HCT116 (cell line): ENCODE data around the gene WFDC13. TPM values are rescaled to one million over a fixed set of nuclear protein-coding genes. Genes with fewer than 3 reads are reported as not detected.

Source experiments
- ATAC-seq: fragments of 200-7000 bp; cut with Tn5 transposase; 2 replicates; pipeline ENCODE4 v1.9.1; 2020; ENCODE audit warnings: mild to moderate bottlenecking, moderate library complexity
- BruUV-seq: library from RNA; stranded (reverse); fragments of 400-500 nt; replicated peaks from 2 replicates; lab custom pipeline; 2021; lab: Mats Ljungman, UMichigan
- CTCF ChIA-PET: fragments of 300-600 bp; sonication (Branson Sonifier 250); formaldehyde crosslinking; loops from one replicate; lab custom pipeline; 2021; ENCODE audit warnings: antibody characterized with exemption; lab: Charles Lee
- POLR2A ChIA-PET: fragments of 300-600, 350-600 bp; sonication (Branson Sonifier 250); formaldehyde crosslinking; loops from one replicate; lab custom pipeline; 2021; ENCODE audit warnings: antibody characterized with exemption; lab: Charles Lee
- RAD21 ChIA-PET, 2 experiments: fragments of 300-600 bp; sonication (Branson Sonifier 250); formaldehyde crosslinking; loops; one replicate each; lab custom pipeline; 2023; ENCODE audit warnings: low total read pairs in 2 of 2; ENCODE audit not compliant: uncharacterized antibody in 2 of 2, unreplicated experiment in 2 of 2, low non-redundant PET in 1 of 2; lab: Charles Lee
- DNase-seq: peaks from one replicate; pipeline ENCODE4 v3.0.0-alpha.2; 2010; ENCODE audit warnings: low read depth, low spot score
- H2AFZ ChIP-seq: fragments of 200-600 bp; shearing (Covaris generic), sonication (generic); 2 replicates; pipeline ENCODE4 v1.6.1; 2017; ENCODE audit warnings: low read depth, mixed run types, mixed read lengths, antibody characterized with exemption, low read length; ENCODE audit not compliant: poor library complexity, severe bottlenecking
- H3K27ac ChIP-seq: 2 replicates; pipeline ENCODE4 v1.5.1; 2012; ENCODE audit warnings: low read depth, low read length
- H3K27me3 ChIP-seq: fragments of 200-600 bp; sonication (generic); 2 replicates; pipeline ENCODE4 v1.6.1; 2016; ENCODE audit warnings: mixed run types, low read length, mixed read lengths; ENCODE audit not compliant: insufficient read depth
- H3K36me3 ChIP-seq, 2 experiments: fragments of 200-500 bp in 1 of 2; fragments of 200-600 bp in 1 of 2; sonication (Bioruptor generic) in 1 of 2; sonication (generic) in 1 of 2; 2 replicates each; pipeline versions ENCODE4 v1.5.1 to v1.6.1; 2014 to 2016; ENCODE audit warnings: low read length in 2 of 2, inconsistent platforms in 1 of 2, mixed read lengths in 1 of 2, mixed run types in 1 of 2; ENCODE audit not compliant: insufficient read depth in 2 of 2, control insufficient read depth in 1 of 2
- H3K4me1 ChIP-seq, 2 experiments: fragments of 200-600 bp in 1 of 2; sonication (generic) in 1 of 2; 2 replicates each; pipeline versions ENCODE4 v1.5.1 to v1.6.1; 2012 to 2017; ENCODE audit warnings: low read length in 2 of 2, inconsistent platforms in 1 of 2, mild to moderate bottlenecking in 1 of 2, mixed read lengths in 1 of 2, mixed run types in 1 of 2, moderate library complexity in 1 of 2; ENCODE audit not compliant: insufficient read depth in 2 of 2, control insufficient read depth in 1 of 2
- H3K4me2 ChIP-seq: fragments of 200-600 bp; sonication (generic); 2 replicates; pipeline ENCODE4 v1.6.1; 2017; ENCODE audit warnings: mixed run types, low read length, mixed read lengths
- H3K4me3 ChIP-seq, 2 experiments: fragments of 200-600 bp in 1 of 2; sonication (generic) in 1 of 2; replicated peaks in 1 of 2; 2 replicates each; pipeline ENCODE4 v1.5.1; 2011 to 2016; ENCODE audit warnings: low read length in 2 of 2, control low read depth in 1 of 2, low read depth in 1 of 2, mild to moderate bottlenecking in 1 of 2, mixed read lengths in 1 of 2, mixed run types in 1 of 2
- H3K79me2 ChIP-seq: fragments of 200-600 bp; sonication (generic); 2 replicates; pipeline ENCODE4 v1.6.1; 2017; ENCODE audit warnings: mild to moderate bottlenecking, mixed run types, low read length, moderate library complexity, mixed read lengths; ENCODE audit not compliant: insufficient read depth
- H3K9ac ChIP-seq: fragments of 200-600 bp; sonication (generic); 2 replicates; pipeline ENCODE4 v1.6.1; 2016; ENCODE audit warnings: low read length, mixed read lengths
- H3K9me2 ChIP-seq: fragments of 200-600 bp; sonication (generic), shearing (Covaris generic); 2 replicates; pipeline ENCODE4 v1.6.1; 2017; ENCODE audit warnings: mixed run types, mild to moderate bottlenecking, moderate library complexity; ENCODE audit not compliant: insufficient read depth
- H3K9me3 ChIP-seq, 2 experiments: fragments of 200-500 bp in 1 of 2; fragments of 200-600 bp in 1 of 2; sonication (Bioruptor generic) in 1 of 2; sonication (generic) in 1 of 2; 2 replicates each; pipeline ENCODE4 v1.6.1; 2014 to 2017; ENCODE audit warnings: low read length in 2 of 2, mixed read lengths in 2 of 2, inconsistent platforms in 1 of 2, low read depth in 1 of 2, mild to moderate bottlenecking in 1 of 2, mixed run types in 1 of 2, moderate library complexity in 1 of 2; ENCODE audit not compliant: control insufficient read depth in 1 of 2, insufficient read depth in 1 of 2
- H4K20me1 ChIP-seq: fragments of 200-600 bp; sonication (generic), shearing (Covaris generic); 2 replicates; pipeline ENCODE4 v1.6.1; 2017; ENCODE audit warnings: mixed run types, mild to moderate bottlenecking, moderate library complexity; ENCODE audit not compliant: insufficient read depth
- CBX3 ChIP-seq: IDR thresholded peaks from 2 replicates; pipeline ENCODE4 v1.6.1; 2012; ENCODE audit warnings: low read depth
- ELF1 ChIP-seq: IDR thresholded peaks from 2 replicates; pipeline ENCODE4 v1.6.1; 2012; ENCODE audit warnings: low read depth, borderline replicate concordance
- FOSL1 ChIP-seq: IDR thresholded peaks from 2 replicates; pipeline ENCODE4 v1.6.1; 2012; ENCODE audit warnings: low read depth
- YY1 ChIP-seq: IDR thresholded peaks from 2 replicates; pipeline ENCODE4 v1.6.1; 2011; ENCODE audit warnings: low read length, low read depth, moderate library complexity, mild to moderate bottlenecking; ENCODE audit not compliant: insufficient replicate concordance; ENCODE audit errors: extremely low read depth
- ZFX ChIP-seq: fragments of 450-650 bp; IDR thresholded peaks from 2 replicates; pipeline ENCODE4 v1.6.1; 2017
- ZNF274 ChIP-seq: fragments of 200-500 bp; sonication (Bioruptor generic); IDR thresholded peaks from 2 replicates; pipeline ENCODE4 v1.6.1; 2014; ENCODE audit warnings: mild to moderate bottlenecking, low read depth, low read length, inconsistent platforms
- intact Hi-C: fragments of 100-400 bp; cut with micrococcal nuclease; formaldehyde crosslinking; loops from 2 replicates; pipeline ENCODE4 v1.10.0; 2022
- total RNA-seq: library from RNA; stranded (reverse); gene quantifications from one replicate; pipeline ENCODE4 v1.2.1, GENCODE V29; 2021; ENCODE audit not compliant: unreplicated experiment
- TF ChIP-seq, protein P1 (sequence below): IDR thresholded peaks from 2 replicates; pipeline ENCODE4 v1.6.1; 2011; ENCODE audit warnings: mild to moderate bottlenecking, low read length, moderate library complexity; ENCODE audit not compliant: insufficient replicate concordance; ENCODE audit errors: extremely low read depth
- TF ChIP-seq, protein P2 (sequence below): IDR thresholded peaks from 2 replicates; pipeline ENCODE4 v1.6.1; 2012
- TF ChIP-seq, protein P3 (sequence below): IDR thresholded peaks from 2 replicates; pipeline ENCODE4 v1.6.1; 2012

Gene WFDC13
- total RNA-seq, 1 experiment from 2014 or later, result not detected

DNA sequence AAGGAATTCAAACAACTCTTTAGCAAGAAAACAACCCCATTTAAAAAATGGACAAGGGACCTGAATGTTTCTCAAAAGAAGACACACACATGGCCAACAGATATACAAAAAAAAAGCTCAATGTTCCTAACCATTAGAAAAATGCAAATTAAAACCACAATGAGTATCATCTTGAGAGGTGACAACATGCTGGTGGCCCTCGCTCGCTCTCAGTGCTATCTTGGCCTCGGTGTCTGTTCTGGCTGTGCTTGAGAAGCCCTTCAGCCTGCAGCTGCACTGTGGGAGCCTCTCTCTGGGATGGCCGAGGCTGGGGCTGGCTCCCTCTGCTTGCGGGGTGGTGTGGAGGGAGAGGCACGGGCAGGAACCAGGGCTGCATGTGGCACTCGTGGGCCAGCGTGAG lies 33.7 kb downstream of the WFDC13 start (continued):
- TF ChIP-seq, protein P1, sequence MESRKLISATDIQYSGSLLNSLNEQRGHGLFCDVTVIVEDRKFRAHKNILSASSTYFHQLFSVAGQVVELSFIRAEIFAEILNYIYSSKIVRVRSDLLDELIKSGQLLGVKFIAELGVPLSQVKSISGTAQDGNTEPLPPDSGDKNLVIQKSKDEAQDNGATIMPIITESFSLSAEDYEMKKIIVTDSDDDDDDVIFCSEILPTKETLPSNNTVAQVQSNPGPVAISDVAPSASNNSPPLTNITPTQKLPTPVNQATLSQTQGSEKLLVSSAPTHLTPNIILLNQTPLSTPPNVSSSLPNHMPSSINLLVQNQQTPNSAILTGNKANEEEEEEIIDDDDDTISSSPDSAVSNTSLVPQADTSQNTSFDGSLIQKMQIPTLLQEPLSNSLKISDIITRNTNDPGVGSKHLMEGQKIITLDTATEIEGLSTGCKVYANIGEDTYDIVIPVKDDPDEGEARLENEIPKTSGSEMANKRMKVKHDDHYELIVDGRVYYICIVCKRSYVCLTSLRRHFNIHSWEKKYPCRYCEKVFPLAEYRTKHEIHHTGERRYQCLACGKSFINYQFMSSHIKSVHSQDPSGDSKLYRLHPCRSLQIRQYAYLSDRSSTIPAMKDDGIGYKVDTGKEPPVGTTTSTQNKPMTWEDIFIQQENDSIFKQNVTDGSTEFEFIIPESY, result no peak
- no peak for TF ChIP-seq ZFX
- TF ChIP-seq, protein P2, sequence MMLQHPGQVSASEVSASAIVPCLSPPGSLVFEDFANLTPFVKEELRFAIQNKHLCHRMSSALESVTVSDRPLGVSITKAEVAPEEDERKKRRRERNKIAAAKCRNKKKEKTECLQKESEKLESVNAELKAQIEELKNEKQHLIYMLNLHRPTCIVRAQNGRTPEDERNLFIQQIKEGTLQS, result no peak
- TF ChIP-seq YY1, result no peak
- TF ChIP-seq ELF1, result no peak
- TF ChIP-seq FOSL1, result no peak
- no peak for TF ChIP-seq CBX3

DNA sequence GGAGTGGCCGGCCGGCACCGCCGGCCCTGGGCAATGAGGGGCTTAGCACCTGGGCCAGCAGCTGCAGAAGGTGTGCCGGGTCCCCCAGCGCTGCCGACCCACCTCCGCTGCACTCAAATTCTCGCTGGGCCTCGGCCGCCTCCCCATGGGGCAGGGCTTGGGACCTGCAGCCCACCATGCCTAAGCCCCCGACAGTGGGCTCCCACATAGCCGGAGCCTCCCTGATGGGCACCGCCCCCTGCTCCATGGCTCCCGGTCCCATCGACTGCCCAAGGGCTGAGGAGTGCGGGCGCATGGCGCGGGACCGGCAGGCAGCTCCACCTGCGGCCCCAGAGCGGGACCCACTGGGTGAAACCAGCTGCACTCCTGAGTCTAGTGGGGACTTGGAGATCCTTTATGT lies 34.1 kb downstream of the WFDC13 start:
- ChIA-PET RAD21 (no interaction called here), POLR2A (no interaction called here), CTCF (no interaction called here)
- no TSS peak for BruUV-seq
- Histone ChIP-seq H3K4me3 (no peak overlapping the region), H3K36me3 (no peaks in the 10 kb centered on the region), H3K79me2 (no peaks in the 10 kb centered on the region), H3K4me1 (no peaks in the 10 kb centered on the region), H3K9me2 (no peaks in the 10 kb centered on the region), H2AFZ (no peak overlapping the region), H3K9me3 (0 out of 4 replicates have a peak, but pooled peaks cover 0 to 4% of the 10 kb centered on the region in 2 experiments), H3K4me2 (no peak overlapping the region), H3K9ac (no peak overlapping the region), H3K27ac (no peak overlapping the region), H3K27me3 (no peaks in the 10 kb centered on the region), H4K20me1 (no peaks in the 10 kb centered on the region)
- TF ChIP-seq, protein P3, sequence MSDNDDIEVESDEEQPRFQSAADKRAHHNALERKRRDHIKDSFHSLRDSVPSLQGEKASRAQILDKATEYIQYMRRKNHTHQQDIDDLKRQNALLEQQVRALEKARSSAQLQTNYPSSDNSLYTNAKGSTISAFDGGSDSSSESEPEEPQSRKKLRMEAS, result no peak
- no peak for TF ChIP-seq ZNF274
- DNase-seq, result no peak
- no peak for ATAC-seq
- intact Hi-C loops, result no loop called here
